ENCODE data around the gene IGFLR1.

IGFLR1 gene

DNA sequence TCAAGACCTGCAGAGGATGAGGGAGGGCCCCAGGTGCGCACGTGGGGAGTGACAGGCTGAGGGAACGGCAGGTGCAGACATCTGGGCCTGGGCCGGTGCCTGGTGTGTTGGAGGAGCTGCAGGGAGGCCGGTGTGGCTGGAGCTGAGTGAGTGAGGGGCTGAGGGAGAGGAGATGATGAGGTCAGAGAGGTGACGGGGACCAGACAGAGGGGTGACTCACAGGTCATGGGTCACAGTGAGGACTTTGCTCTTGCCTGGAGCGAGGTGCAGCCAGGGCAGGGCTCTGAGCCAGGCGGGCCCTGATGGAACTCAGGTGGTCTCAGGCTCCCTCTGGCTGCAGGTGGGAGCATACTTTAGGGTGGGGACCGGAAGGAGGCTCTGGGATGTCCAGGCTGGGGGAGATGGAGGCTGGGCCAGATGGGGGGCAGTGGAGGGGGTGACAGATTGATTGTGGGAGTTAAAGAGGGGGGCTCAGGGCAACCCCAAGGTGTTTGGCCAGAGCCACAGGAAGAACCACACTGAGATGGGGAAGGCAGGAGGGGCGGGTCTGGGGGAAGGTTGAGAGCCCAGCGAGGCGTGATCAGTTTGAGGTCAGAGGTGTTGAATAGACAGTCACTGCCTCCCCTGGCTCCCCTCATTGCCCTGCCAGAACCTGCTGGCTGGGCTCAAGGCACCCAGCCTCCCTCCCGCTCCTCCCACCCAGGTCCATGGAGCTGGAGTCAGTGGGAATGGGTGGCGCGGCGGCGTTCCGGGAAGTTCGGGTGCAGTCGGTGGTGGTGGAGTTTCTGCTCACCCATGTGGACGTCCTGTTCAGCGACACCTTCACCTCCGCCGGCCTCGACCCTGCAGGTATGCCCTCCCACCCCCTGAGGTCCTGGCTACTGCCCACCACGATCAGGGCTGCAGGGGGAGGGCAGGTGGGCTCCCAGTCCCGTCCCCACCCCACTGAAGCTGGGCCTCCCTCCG is 41.5 kb upstream of the IGFLR1 start:
- TF ChIP-seq, protein P1, sequence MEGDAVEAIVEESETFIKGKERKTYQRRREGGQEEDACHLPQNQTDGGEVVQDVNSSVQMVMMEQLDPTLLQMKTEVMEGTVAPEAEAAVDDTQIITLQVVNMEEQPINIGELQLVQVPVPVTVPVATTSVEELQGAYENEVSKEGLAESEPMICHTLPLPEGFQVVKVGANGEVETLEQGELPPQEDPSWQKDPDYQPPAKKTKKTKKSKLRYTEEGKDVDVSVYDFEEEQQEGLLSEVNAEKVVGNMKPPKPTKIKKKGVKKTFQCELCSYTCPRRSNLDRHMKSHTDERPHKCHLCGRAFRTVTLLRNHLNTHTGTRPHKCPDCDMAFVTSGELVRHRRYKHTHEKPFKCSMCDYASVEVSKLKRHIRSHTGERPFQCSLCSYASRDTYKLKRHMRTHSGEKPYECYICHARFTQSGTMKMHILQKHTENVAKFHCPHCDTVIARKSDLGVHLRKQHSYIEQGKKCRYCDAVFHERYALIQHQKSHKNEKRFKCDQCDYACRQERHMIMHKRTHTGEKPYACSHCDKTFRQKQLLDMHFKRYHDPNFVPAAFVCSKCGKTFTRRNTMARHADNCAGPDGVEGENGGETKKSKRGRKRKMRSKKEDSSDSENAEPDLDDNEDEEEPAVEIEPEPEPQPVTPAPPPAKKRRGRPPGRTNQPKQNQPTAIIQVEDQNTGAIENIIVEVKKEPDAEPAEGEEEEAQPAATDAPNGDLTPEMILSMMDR (conservative IDR thresholded peaks at IDR 0.05; ENCODE audit: low read depth, low read length): no peak
- DNase-seq (ENCODE audit: low read depth): no peak
- H3K4me3 ChIP-seq (ENCODE audit: low read depth, low read length): no peak overlapping the region

DNA sequence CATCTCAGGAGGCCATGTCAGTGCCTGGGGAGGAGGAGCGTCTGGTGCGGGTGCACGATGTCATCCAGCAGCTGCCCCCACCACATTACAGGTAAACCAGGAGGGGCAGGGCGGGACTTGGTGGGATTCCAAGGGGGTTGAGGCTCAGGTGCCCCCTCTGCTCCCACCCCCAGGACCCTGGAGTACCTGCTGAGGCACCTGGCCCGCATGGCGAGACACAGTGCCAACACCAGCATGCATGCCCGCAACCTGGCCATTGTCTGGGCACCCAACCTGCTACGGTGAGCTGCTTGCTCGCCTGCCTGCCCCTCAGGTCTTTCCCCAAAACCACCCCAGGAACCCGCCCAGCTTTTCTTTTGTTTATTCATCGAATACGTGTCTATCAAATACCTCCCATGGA is 40.3 kb upstream of the IGFLR1 start:
- no peak overlapping the region for H3K4me3 ChIP-seq (ENCODE audit: low read depth, low read length)
- DNase-seq (ENCODE audit: low read depth): no peak
- TF ChIP-seq, protein P1 (conservative IDR thresholded peaks at IDR 0.05; ENCODE audit: low read depth, low read length): no peak

GRCh38 chr19:35781650-35782049 is 39.4 kb upstream of the IGFLR1 start:
- TF ChIP-seq, protein P1 (conservative IDR thresholded peaks at IDR 0.05; ENCODE audit: low read depth, low read length): no peak
- no peak for DNase-seq (ENCODE audit: low read depth)
- no peak overlapping the region for H3K4me3 ChIP-seq (ENCODE audit: low read depth, low read length)

DNA sequence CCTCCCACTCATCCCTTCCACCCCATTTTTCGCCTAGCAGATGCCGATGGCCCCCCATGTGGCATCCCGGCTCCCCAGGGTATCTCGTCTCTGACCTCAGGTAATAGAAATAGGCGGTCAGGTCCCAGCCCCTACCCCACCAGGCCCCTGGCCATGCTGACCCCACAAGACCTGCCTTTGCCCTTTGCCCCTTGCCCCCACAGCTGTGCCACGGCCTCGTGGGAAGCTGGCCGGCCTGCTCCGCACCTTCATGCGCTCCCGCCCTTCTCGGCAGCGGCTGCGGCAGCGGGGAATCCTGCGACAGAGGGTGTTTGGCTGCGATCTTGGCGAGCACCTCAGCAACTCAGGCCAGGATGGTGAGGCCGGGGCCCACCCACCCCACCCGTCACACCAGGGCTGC is 38.5 kb upstream of the IGFLR1 start:
- DNase-seq (ENCODE audit: low read depth): no peak
- no peak overlapping the region for H3K4me3 ChIP-seq (ENCODE audit: low read depth, low read length)
- TF ChIP-seq, protein P1 (conservative IDR thresholded peaks at IDR 0.05; ENCODE audit: low read depth, low read length): no peak

DNA sequence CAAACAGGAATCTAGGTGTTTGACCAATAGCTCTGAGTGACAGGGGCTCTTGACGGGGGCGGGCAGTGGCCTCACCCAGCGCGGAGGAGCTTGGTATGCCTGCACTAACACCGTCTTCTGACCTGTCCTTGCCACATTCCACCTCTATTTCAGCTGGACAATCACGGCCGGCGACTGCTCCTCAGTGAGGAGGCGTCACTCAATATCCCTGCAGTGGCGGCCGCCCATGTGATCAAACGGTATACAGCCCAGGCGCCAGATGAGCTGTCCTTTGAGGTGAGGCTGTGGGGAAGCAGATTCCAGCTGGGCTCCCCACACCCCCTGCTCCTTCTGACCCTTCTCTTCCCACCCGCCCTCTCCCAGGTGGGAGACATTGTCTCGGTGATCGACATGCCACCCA is 37.8 kb upstream of the IGFLR1 start:
- TF ChIP-seq, protein P1 (conservative IDR thresholded peaks at IDR 0.05; ENCODE audit: low read depth, low read length): no peak
- DNase-seq (ENCODE audit: low read depth): no peak
- H3K4me3 ChIP-seq (ENCODE audit: low read depth, low read length): no peak overlapping the region

DNA sequence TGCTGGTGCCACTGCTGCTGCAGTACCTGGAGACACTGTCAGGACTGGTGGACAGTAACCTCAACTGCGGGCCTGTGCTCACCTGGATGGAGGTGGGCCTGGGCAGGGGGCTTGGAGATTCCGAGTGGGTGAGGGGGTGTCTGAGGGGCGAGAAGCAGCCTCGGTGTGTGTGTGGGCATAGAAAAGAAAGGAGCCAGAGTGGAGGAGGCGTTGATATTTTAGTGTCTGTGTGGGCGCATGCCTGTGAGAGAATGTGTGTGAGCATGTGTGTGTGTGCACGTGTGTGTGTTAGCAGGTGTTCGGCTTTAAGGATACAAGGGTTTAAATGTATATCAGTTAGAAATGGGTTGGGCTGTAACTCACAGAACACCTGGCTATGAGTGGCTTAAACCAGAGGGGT is 36.8 kb upstream of the IGFLR1 start:
- no peak overlapping the region for H3K4me3 ChIP-seq (ENCODE audit: low read depth, low read length)
- TF ChIP-seq, protein P1 (conservative IDR thresholded peaks at IDR 0.05; ENCODE audit: low read depth, low read length): no peak
- DNase-seq (ENCODE audit: low read depth): no peak

- H3K4me3 ChIP-seq (ENCODE audit: low read depth, low read length): no peak overlapping the region
- no peak for DNase-seq (ENCODE audit: low read depth)
- TF ChIP-seq, protein P1 (conservative IDR thresholded peaks at IDR 0.05; ENCODE audit: low read depth, low read length): no peak
Measured at GRCh38 chr19:35777961-35778360, 35.7 kb upstream of the IGFLR1 start.
